ENCODE measurements around the gene NIBAN1. TPM values are rescaled to one million over a fixed set of nuclear protein-coding genes. Genes with fewer than 3 reads are reported as not detected.

NIBAN1 gene
- total RNA-seq, 1 experiment from 2014 or later = 8.1 TPM

DNA sequence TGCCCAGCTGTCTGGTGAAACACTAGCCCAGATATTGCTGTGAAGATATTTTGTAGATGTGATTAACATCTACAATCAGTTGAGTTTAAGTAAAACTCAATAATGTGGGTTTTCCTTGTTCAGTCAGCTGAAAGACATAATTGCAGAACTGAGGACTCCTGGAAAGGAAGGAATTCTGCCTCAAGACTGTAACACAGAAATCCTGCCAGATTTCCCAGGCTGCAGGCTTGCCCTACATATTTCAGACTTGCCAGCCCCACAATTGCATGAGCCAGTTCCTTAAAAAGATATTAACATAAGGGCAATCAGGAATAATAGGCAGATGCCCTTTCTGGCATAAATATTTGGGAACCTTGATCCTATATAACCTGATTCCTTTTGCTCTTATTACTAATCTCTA lies 14.2 kb upstream of the NIBAN1 start:
- Mint-ChIP-seq H3K4me3 (no peak overlapping the region), H3K9me3 (no peaks in the 10 kb centered on the region), H3K27ac (no peak overlapping the region), H3K36me3 (no peaks in the 10 kb centered on the region), H3K4me1 (0 out of 2 replicates have a peak, but pooled peaks cover 5% of the 10 kb centered on the region), H3K27me3 (ENCODE audit: low read depth) (no peaks in the 10 kb centered on the region)
- CTCF ChIA-PET = interaction anchor here (3.3 kb wide), 1 partner anchor 182 kb away, joined by 16 read pairs; no protein-coding TSS in a partner anchor
- no peak for TF ChIP-seq TCF7 (CRISPR knock-in tag; IDR thresholded peaks at IDR 0.05; ENCODE audit: low read depth)
- no peak for TF ChIP-seq ZNF512 (CRISPR knock-in tag; IDR thresholded peaks at IDR 0.05; ENCODE audit: borderline replicate concordance)
- TF ChIP-seq, protein P1, sequence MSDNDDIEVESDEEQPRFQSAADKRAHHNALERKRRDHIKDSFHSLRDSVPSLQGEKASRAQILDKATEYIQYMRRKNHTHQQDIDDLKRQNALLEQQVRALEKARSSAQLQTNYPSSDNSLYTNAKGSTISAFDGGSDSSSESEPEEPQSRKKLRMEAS (CRISPR knock-in tag; IDR thresholded peaks at IDR 0.05) = no peak
- no peak for TF ChIP-seq NFYB (CRISPR knock-in tag; conservative IDR thresholded peaks at IDR 0.05; ENCODE audit: low read depth)
- TF ChIP-seq, protein P2, sequence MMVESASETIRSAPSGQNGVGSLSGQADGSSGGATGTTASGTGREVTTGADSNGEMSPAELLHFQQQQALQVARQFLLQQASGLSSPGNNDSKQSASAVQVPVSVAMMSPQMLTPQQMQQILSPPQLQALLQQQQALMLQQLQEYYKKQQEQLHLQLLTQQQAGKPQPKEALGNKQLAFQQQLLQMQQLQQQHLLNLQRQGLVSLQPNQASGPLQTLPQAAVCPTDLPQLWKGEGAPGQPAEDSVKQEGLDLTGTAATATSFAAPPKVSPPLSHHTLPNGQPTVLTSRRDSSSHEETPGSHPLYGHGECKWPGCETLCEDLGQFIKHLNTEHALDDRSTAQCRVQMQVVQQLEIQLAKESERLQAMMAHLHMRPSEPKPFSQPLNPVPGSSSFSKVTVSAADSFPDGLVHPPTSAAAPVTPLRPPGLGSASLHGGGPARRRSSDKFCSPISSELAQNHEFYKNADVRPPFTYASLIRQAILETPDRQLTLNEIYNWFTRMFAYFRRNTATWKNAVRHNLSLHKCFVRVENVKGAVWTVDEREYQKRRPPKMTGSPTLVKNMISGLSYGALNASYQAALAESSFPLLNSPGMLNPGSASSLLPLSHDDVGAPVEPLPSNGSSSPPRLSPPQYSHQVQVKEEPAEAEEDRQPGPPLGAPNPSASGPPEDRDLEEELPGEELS (CRISPR knock-in tag; IDR thresholded peaks at IDR 0.05) = no peak
- no peak for TF ChIP-seq FOXK1 (CRISPR knock-in tag; IDR thresholded peaks at IDR 0.05)
- no peak for TF ChIP-seq USF1 (CRISPR knock-in tag; IDR thresholded peaks at IDR 0.05)
- TF ChIP-seq FOXJ3 (CRISPR knock-in tag; IDR thresholded peaks at IDR 0.05; ENCODE audit: borderline replicate concordance) = no peak
- TF ChIP-seq, protein P3, sequence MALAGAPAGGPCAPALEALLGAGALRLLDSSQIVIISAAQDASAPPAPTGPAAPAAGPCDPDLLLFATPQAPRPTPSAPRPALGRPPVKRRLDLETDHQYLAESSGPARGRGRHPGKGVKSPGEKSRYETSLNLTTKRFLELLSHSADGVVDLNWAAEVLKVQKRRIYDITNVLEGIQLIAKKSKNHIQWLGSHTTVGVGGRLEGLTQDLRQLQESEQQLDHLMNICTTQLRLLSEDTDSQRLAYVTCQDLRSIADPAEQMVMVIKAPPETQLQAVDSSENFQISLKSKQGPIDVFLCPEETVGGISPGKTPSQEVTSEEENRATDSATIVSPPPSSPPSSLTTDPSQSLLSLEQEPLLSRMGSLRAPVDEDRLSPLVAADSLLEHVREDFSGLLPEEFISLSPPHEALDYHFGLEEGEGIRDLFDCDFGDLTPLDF (CRISPR knock-in tag; IDR thresholded peaks at IDR 0.05) = no peak
- no peak for TF ChIP-seq ZNF281 (CRISPR knock-in tag; IDR thresholded peaks at IDR 0.05)
- POLR2A ChIA-PET = no interaction called here
- DNase-seq (ENCODE audit: low spot score) (no peak), ATAC-seq (no peak)

- Mint-ChIP-seq H3K27me3 (ENCODE audit: low read depth) (no peaks in the 10 kb centered on the region), H3K4me3 (no peak overlapping the region), H3K36me3 (no peaks in the 10 kb centered on the region), H3K4me1 (0 out of 2 replicates have a peak, but pooled peaks cover 5% of the 10 kb centered on the region), H3K27ac (no peak overlapping the region), H3K9me3 (no peaks in the 10 kb centered on the region)
- no peak for DNase-seq (ENCODE audit: low spot score)
- CTCF ChIA-PET = interaction anchor here (1.3 to 3.3 kb wide), 3 partner anchors 8 to 182 kb away, joined by 4 to 16 read pairs (median 7); no protein-coding TSS in a partner anchor
- POLR2A ChIA-PET = no interaction called here
- no peak for ATAC-seq
- TF ChIP-seq, protein P4, sequence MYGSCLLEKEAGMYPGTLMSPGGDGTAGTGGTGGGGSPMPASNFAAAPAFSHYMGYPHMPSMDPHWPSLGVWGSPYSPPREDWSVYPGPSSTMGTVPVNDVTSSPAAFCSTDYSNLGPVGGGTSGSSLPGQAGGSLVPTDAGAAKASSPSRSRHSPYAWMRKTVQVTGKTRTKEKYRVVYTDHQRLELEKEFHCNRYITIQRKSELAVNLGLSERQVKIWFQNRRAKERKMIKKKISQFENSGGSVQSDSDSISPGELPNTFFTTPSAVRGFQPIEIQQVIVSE (CRISPR knock-in tag; IDR thresholded peaks at IDR 0.05; ENCODE audit: borderline replicate concordance) = no peak
- no peak for TF ChIP-seq HMGXB4 (CRISPR knock-in tag; IDR thresholded peaks at IDR 0.05)
- TF ChIP-seq, protein P5, sequence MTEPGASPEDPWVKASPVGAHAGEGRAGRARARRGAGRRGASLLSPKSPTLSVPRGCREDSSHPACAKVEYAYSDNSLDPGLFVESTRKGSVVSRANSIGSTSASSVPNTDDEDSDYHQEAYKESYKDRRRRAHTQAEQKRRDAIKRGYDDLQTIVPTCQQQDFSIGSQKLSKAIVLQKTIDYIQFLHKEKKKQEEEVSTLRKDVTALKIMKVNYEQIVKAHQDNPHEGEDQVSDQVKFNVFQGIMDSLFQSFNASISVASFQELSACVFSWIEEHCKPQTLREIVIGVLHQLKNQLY (CRISPR knock-in tag; IDR thresholded peaks at IDR 0.05) = no peak
- TF ChIP-seq SOX15 (CRISPR knock-in tag; IDR thresholded peaks at IDR 0.05) = no peak
- no peak for TF ChIP-seq NR3C1 (CRISPR knock-in tag; conservative IDR thresholded peaks at IDR 0.05; ENCODE audit: low read depth)
- TF ChIP-seq ATF6 (CRISPR knock-in tag; IDR thresholded peaks at IDR 0.05) = no peak
- no peak for TF ChIP-seq ZNF121 (CRISPR knock-in tag; IDR thresholded peaks at IDR 0.05)
- no peak for TF ChIP-seq NR1H2 (CRISPR knock-in tag; IDR thresholded peaks at IDR 0.05)
- no peak for TF ChIP-seq ZNF317 (CRISPR knock-in tag; IDR thresholded peaks at IDR 0.05; ENCODE audit: borderline replicate concordance, low read depth)
- no peak for TF ChIP-seq NR2C2 (CRISPR knock-in tag; IDR thresholded peaks at IDR 0.05)
- TF ChIP-seq ATF1 (CRISPR knock-in tag; IDR thresholded peaks at IDR 0.05) = no peak
- no peak for TF ChIP-seq TCF7 (CRISPR knock-in tag; IDR thresholded peaks at IDR 0.05; ENCODE audit: low read depth)
Measured at GRCh38 chr1:184987696-184988095, 13.4 kb upstream of the NIBAN1 start.
